ENCODE results near the gene HDAC5.
"Not testable (repeated sequence)": the region's sequence is repeated elsewhere in the genome, so short reads cannot be mapped to it uniquely, and the experiment has no call there.

DNA sequence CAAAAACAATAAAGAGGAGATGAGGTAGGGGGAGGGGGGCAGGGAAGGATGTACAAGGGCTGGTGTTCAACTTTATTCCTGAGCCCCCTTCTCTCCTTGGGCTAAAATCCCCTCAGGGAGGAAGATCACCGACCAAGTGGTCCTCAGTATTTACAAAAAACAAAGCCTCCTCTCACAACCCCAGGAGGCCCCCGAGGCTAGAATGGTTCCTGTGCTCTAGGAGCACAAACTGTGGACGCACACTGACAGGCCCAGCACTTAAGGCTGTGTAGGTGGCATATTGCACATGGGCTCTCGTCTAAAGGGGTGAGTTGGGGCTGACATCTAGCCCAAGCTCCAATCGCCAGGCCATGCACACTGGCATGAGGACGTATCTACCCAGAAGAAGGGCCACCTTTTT, 21.6 kb downstream of the HDAC5 start:
- TF ChIP-seq CTCF (IDR thresholded peaks at IDR 0.05); CHD2 (IDR thresholded peaks at IDR 0.05; ENCODE audit: low read length, partially characterized antibody); YY1 (IDR thresholded peaks at IDR 0.05; ENCODE audit: low read depth); EZH2phosphoT487 (IDR thresholded peaks at IDR 0.05; ENCODE audit: borderline replicate concordance, low read depth); SIN3A (IDR thresholded peaks at IDR 0.05; ENCODE audit: borderline replicate concordance, low read depth, low read length); JUND (IDR thresholded peaks at IDR 0.05); RAD21 (IDR thresholded peaks at IDR 0.05; ENCODE audit: low read length); NRF1 (IDR thresholded peaks at IDR 0.05; ENCODE audit: low read depth, low read length); TAF1 (IDR thresholded peaks at IDR 0.05; ENCODE audit: borderline replicate concordance, low read depth, low read length); MEF2A (IDR thresholded peaks at IDR 0.05; ENCODE audit: borderline replicate concordance, low read depth); ZBTB33 (IDR thresholded peaks at IDR 0.05; ENCODE audit: borderline replicate concordance, low read depth); FOXM1 (IDR thresholded peaks at IDR 0.05; ENCODE audit: low read depth): not testable (repeated sequence)
- TF ChIP-seq, protein P1, sequence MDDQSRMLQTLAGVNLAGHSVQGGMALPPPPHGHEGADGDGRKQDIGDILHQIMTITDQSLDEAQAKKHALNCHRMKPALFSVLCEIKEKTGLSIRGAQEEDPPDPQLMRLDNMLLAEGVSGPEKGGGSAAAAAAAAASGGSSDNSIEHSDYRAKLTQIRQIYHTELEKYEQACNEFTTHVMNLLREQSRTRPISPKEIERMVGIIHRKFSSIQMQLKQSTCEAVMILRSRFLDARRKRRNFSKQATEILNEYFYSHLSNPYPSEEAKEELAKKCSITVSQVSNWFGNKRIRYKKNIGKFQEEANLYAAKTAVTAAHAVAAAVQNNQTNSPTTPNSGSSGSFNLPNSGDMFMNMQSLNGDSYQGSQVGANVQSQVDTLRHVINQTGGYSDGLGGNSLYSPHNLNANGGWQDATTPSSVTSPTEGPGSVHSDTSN (IDR thresholded peaks at IDR 0.05) = not testable (repeated sequence)
